HepG2 (cell line): ENCODE measurements around the gene TPD52L2. TPM values are rescaled to one million over a fixed set of nuclear protein-coding genes. Genes with fewer than 3 reads are reported as not detected.

Source experiments
- ARNT2 ChIP-seq: sonication (generic); formaldehyde crosslinking; IDR thresholded peaks from 2 replicates; pipeline ENCODE4 v1.8.0; 2022; ENCODE audit warnings: mild to moderate bottlenecking, low read depth, missing genetic modification reagents, moderate library complexity
- ELF4 ChIP-seq: sonication (generic); formaldehyde crosslinking; IDR thresholded peaks from 2 replicates; pipeline ENCODE4 v1.5.0; 2020; ENCODE audit warnings: missing genetic modification reagents, mild to moderate bottlenecking, moderate library complexity, borderline replicate concordance
- FOSL1 ChIP-seq: sonication (generic); formaldehyde crosslinking; IDR thresholded peaks from 2 replicates; pipeline ENCODE4 v1.9.0; 2021; ENCODE audit warnings: missing genetic modification reagents, borderline replicate concordance
- FOSL2 ChIP-seq: sonication (generic); formaldehyde crosslinking; IDR thresholded peaks from 2 replicates; pipeline ENCODE4 v1.4.0; 2020; ENCODE audit warnings: missing genetic modification reagents
- FOXC1 ChIP-seq: sonication (generic); formaldehyde crosslinking; IDR thresholded peaks from 2 replicates; pipeline ENCODE4 v1.8.0; 2022; ENCODE audit warnings: mild to moderate bottlenecking, missing genetic modification reagents, borderline replicate concordance
- HNRNPLL ChIP-seq: fragments of 200-400 bp; formaldehyde crosslinking; IDR thresholded peaks from 2 replicates; pipeline ENCODE4 v1.6.1; 2017; ENCODE audit warnings: mild to moderate bottlenecking, low read depth, low read length; ENCODE audit not compliant: poor library complexity, severe bottlenecking
- KLF15 ChIP-seq: sonication (generic); formaldehyde crosslinking; IDR thresholded peaks from 2 replicates; pipeline ENCODE4 v1.8.1; 2023; ENCODE audit warnings: borderline replicate concordance, mild to moderate bottlenecking, inconsistent platforms, missing genetic modification reagents, mixed read lengths
- KLF6 ChIP-seq: IDR thresholded peaks from 2 replicates; pipeline ENCODE4 v1.8.0; 2016; ENCODE audit warnings: missing biosample characterization, missing genetic modification reagents
- MAZ ChIP-seq, 2 experiments: sonication (generic) in 1 of 2; formaldehyde crosslinking in 1 of 2; IDR thresholded peaks; 2 replicates each; pipeline versions ENCODE4 v1.5.0 to v1.6.1; 2012 to 2020; ENCODE audit warnings: low read depth in 2 of 2, mild to moderate bottlenecking in 2 of 2, borderline replicate concordance in 1 of 2, improper control_type of control experiment in 1 of 2, low read length in 1 of 2, missing genetic modification reagents in 1 of 2, moderate library complexity in 1 of 2
- MXI1 ChIP-seq: IDR thresholded peaks from 3 replicates; pipeline ENCODE4 v1.6.1; 2012; ENCODE audit warnings: low read depth, low read length, inconsistent platforms, borderline replicate concordance
- SCMH1 ChIP-seq: sonication (generic); formaldehyde crosslinking; IDR thresholded peaks from 2 replicates; pipeline ENCODE4 v1.9.0; 2021; ENCODE audit warnings: missing genetic modification reagents, mild to moderate bottlenecking, borderline replicate concordance
- SMAD9 ChIP-seq: sonication (generic); formaldehyde crosslinking; IDR thresholded peaks from 2 replicates; pipeline ENCODE4 v1.5.1; 2020; ENCODE audit warnings: mild to moderate bottlenecking, missing genetic modification reagents
- ZKSCAN8 ChIP-seq: IDR thresholded peaks from 2 replicates; pipeline ENCODE4 v1.6.1; 2016; ENCODE audit warnings: borderline replicate concordance, missing genetic modification reagents, missing compliant biosample characterization
- ZNF274 ChIP-seq: sonication (generic); formaldehyde crosslinking; IDR thresholded peaks from 2 replicates; pipeline ENCODE4 v1.5.1; 2020; ENCODE audit warnings: mild to moderate bottlenecking, missing genetic modification reagents
- ZNF331 ChIP-seq: sonication (generic); formaldehyde crosslinking; IDR thresholded peaks from 2 replicates; pipeline ENCODE4 v1.4.0; 2020; ENCODE audit warnings: missing genetic modification reagents
- ZNF556 ChIP-seq: sonication (generic); formaldehyde crosslinking; IDR thresholded peaks from 2 replicates; pipeline ENCODE4 v1.4.0; 2020; ENCODE audit warnings: mild to moderate bottlenecking, missing genetic modification reagents, borderline replicate concordance
- ZSCAN21 ChIP-seq: sonication (generic); formaldehyde crosslinking; IDR thresholded peaks from 2 replicates; pipeline ENCODE4 v1.8.0; 2022; ENCODE audit warnings: mild to moderate bottlenecking, missing genetic modification reagents, moderate library complexity, borderline replicate concordance
- ZSCAN25 ChIP-seq: sonication (generic); formaldehyde crosslinking; IDR thresholded peaks from 2 replicates; pipeline ENCODE4 v1.8.0; 2022; ENCODE audit warnings: mild to moderate bottlenecking, missing genetic modification reagents
- polyA plus RNA-seq, 8 experiments: library from polyadenylated mRNA; depleted of rRNA in 3 of 8; stranded (reverse) in 7 of 8; unstranded in 1 of 8; fragments of >200 nt; fragmentation: Illumina TruSeq in 4 of 8; extraction: Trizol in 4 of 8; gene quantifications; 2 replicates each; pipeline versions ENCODE4 v1.2.1 to v1.2.3, GENCODE V29; 2011 to 2016; ENCODE audit warnings: low read depth in 4 of 8, missing spikeins in 1 of 8, mixed read lengths in 1 of 8; ENCODE audit not compliant: insufficient read depth in 1 of 8
- total RNA-seq, 5 experiments: library from RNA; depleted of rRNA; stranded (reverse); fragments of >200 nt; fragmentation: Illumina TruSeq; extraction: Trizol; gene quantifications; 2 replicates each; pipeline ENCODE4 v1.2.3, GENCODE V29; 2016; ENCODE audit warnings: low read depth in 1 of 5
- TF ChIP-seq, protein P1 (sequence below): sonication (generic); formaldehyde crosslinking; IDR thresholded peaks from 2 replicates; pipeline ENCODE4 v1.4.0; 2020; ENCODE audit warnings: missing genetic modification reagents
- TF ChIP-seq, protein P2 (sequence below): IDR thresholded peaks from 2 replicates; pipeline ENCODE4 v1.6.1; 2016

Gene TPD52L2
- total and polyA plus RNA-seq, 2 of the 13 experiments (the other 11 are each of a cell fraction or from before 2014, with no cell fraction given) = 156 to 184 TPM

DNA sequence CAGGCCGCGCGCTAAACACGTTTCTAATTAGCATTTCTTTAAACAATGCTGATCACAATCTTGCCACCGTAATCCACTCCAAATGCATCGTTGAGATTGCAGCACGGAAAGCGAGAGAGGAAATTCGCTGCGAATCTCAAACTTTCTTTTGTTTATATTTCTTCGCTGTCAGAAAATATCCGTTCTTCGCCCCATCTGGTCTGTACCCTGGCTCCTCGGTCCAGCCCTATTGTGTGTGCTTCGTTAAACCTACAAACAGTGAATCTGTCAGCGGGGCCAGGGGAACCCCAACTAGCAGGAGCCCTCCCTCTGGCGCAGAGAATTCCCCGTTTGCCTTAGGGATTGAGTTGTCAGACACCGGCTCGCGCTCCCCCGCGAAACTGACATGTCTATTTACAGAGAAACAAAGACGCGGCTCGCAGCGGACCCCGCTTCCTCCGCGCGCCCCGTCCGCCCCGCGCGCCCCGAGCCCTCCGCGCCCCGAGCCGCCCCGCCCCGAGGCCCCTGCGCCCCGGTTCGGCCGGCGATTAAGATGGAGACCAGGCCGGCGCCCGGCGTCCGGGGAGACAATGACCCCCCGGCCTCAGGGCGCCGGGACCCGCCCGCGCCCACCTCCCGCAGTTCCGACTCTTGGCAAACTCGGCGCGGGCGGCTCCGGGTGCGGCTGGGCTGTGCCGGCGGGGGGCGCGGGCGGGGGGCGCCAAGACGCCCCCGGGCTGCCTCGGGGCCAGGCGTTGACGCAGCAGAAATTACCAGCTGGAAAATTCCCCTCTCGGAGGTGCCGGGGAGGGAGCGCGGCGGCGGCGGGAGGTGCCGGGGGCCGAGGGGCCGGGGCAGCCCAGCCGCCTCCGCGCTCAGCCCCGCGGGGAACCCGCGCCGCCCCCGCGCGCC lies 34.9 kb upstream of the TPD52L2 start (continued):
- TF ChIP-seq, protein P1, sequence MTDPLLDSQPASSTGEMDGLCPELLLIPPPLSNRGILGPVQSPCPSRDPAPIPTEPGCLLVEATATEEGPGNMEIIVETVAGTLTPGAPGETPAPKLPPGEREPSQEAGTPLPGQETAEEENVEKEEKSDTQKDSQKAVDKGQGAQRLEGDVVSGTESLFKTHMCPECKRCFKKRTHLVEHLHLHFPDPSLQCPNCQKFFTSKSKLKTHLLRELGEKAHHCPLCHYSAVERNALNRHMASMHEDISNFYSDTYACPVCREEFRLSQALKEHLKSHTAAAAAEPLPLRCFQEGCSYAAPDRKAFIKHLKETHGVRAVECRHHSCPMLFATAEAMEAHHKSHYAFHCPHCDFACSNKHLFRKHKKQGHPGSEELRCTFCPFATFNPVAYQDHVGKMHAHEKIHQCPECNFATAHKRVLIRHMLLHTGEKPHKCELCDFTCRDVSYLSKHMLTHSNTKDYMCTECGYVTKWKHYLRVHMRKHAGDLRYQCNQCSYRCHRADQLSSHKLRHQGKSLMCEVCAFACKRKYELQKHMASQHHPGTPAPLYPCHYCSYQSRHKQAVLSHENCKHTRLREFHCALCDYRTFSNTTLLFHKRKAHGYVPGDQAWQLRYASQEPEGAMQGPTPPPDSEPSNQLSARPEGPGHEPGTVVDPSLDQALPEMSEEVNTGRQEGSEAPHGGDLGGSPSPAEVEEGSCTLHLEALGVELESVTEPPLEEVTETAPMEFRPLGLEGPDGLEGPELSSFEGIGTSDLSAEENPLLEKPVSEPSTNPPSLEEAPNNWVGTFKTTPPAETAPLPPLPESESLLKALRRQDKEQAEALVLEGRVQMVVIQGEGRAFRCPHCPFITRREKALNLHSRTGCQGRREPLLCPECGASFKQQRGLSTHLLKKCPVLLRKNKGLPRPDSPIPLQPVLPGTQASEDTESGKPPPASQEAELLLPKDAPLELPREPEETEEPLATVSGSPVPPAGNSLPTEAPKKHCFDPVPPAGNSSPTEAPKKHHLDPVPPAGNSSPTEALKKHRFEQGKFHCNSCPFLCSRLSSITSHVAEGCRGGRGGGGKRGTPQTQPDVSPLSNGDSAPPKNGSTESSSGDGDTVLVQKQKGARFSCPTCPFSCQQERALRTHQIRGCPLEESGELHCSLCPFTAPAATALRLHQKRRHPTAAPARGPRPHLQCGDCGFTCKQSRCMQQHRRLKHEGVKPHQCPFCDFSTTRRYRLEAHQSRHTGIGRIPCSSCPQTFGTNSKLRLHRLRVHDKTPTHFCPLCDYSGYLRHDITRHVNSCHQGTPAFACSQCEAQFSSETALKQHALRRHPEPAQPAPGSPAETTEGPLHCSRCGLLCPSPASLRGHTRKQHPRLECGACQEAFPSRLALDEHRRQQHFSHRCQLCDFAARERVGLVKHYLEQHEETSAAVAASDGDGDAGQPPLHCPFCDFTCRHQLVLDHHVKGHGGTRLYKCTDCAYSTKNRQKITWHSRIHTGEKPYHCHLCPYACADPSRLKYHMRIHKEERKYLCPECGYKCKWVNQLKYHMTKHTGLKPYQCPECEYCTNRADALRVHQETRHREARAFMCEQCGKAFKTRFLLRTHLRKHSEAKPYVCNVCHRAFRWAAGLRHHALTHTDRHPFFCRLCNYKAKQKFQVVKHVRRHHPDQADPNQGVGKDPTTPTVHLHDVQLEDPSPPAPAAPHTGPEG (CRISPR knock-in tag) = peak; percentile 89
- TF ChIP-seq ARNT2 = 0 out of 2 replicates have a peak, but pooled peaks have one; percentile 45
- TF ChIP-seq ZKSCAN8 (CRISPR knock-in tag) = no peak
- TF ChIP-seq ELF4 (CRISPR knock-in tag) = no peak
- no peak for TF ChIP-seq FOXC1 (CRISPR knock-in tag)
- no peak for TF ChIP-seq MXI1
- TF ChIP-seq ZNF556 (CRISPR knock-in tag) = no peak
- no peak for TF ChIP-seq ZSCAN21 (CRISPR knock-in tag)
- TF ChIP-seq FOSL1 (CRISPR knock-in tag) = no peak
- TF ChIP-seq, protein P2, sequence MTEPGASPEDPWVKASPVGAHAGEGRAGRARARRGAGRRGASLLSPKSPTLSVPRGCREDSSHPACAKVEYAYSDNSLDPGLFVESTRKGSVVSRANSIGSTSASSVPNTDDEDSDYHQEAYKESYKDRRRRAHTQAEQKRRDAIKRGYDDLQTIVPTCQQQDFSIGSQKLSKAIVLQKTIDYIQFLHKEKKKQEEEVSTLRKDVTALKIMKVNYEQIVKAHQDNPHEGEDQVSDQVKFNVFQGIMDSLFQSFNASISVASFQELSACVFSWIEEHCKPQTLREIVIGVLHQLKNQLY (CRISPR knock-in tag) = no peak
- 0 out of 2 replicates have a peak, but pooled peaks have one; percentile 40 for TF ChIP-seq SMAD9 (CRISPR knock-in tag)
- TF ChIP-seq ZNF331 (CRISPR knock-in tag) = 0 out of 2 replicates have a peak, but pooled peaks have one; percentile 15
- no peak for TF ChIP-seq KLF15 (CRISPR knock-in tag)
- TF ChIP-seq KLF6 (CRISPR knock-in tag) = no peak
- peak; percentile 12 for TF ChIP-seq HNRNPLL
- TF ChIP-seq SCMH1 = no peak
- peak; percentile 82 for TF ChIP-seq ZNF274 (CRISPR knock-in tag)
- TF ChIP-seq FOSL2 (CRISPR knock-in tag) = no peak
- TF ChIP-seq ZSCAN25 (CRISPR knock-in tag) = 0 out of 2 replicates have a peak, but pooled peaks have one; percentile 37
- TF ChIP-seq MAZ (IDR thresholded peaks at IDR 0.05; ENCODE audit: borderline replicate concordance, low read depth, low read length) = no peak
- peak; percentile 63; the same call in 1 of the 2 replicates for TF ChIP-seq MAZ (CRISPR knock-in tag; IDR thresholded peaks at IDR 0.05; ENCODE audit: low read depth)
